ENCODE data around the gene ZNF438. TPM values are rescaled to one million over a fixed set of nuclear protein-coding genes. Genes with fewer than 3 reads are reported as not detected.
A peak's percentile ranks its signal among the peaks of the same experiment; 100 is the strongest.
"Not testable (repeated sequence)": the region's sequence is repeated elsewhere in the genome, so short reads cannot be mapped to it uniquely, and the experiment has no call there.

ZNF438 gene
- total RNA-seq, 1 donor from 2014 or later = 1.7 TPM

DNA sequence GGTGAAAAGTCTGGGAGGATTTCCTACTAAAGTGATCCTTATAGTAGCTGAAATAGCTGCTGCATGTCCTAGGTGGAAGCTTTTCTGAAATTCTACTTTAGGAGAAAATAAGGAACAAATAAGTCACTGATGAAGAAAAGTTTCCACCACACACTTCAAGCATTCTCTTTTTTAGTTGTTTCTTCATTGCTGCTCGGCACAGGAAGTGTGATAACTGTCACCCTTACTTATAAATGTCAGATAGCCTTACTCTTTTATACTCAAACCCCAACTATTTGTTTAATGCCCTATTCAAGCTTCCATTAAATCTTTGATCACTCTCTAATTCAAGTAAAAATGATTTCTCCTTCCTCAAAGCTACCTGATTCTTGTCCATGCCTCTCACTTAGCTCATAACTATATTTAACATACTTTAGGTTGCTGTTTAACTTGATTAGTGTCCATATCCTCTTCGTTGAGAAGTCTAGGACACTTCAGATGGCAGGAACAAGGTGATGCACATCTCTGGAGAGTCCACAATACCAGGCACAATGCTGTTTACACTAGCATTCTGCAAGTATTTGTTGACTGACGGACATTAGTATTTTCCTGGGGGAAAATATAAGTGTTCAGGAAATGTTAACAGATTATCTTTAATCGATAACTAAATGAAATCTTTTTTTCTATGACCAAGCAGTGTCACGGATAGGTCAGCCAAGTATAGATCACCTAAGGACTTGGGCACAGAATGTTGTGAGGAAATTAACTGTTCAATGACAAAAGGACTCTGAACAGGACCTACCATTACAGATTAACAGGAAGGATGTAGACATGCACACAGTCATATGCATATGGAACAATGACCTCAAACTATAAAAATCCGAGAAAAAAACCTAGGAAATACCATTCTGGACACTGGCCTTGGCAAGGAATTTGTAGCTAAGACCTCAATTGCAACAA lies 67.4 kb downstream of the ZNF438 start:
- Histone ChIP-seq H3K27me3 (no peaks in the 10 kb centered on the region), H3K4me3 (no peak overlapping the region), H3K27ac (peak overlapping the region in 1 of 2 donors; percentile 39), H3K4me1 (peaks cover 0 to 8% of the 10 kb centered on the region in 2 donors), H3K9me3 (no peaks in the 10 kb centered on the region), H3K36me3 (no peaks in the 10 kb centered on the region)
- TF ChIP-seq, protein P1, sequence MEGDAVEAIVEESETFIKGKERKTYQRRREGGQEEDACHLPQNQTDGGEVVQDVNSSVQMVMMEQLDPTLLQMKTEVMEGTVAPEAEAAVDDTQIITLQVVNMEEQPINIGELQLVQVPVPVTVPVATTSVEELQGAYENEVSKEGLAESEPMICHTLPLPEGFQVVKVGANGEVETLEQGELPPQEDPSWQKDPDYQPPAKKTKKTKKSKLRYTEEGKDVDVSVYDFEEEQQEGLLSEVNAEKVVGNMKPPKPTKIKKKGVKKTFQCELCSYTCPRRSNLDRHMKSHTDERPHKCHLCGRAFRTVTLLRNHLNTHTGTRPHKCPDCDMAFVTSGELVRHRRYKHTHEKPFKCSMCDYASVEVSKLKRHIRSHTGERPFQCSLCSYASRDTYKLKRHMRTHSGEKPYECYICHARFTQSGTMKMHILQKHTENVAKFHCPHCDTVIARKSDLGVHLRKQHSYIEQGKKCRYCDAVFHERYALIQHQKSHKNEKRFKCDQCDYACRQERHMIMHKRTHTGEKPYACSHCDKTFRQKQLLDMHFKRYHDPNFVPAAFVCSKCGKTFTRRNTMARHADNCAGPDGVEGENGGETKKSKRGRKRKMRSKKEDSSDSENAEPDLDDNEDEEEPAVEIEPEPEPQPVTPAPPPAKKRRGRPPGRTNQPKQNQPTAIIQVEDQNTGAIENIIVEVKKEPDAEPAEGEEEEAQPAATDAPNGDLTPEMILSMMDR (IDR thresholded peaks at IDR 0.05) = no peak
- intact Hi-C loops (cut with DNase I) = no loop called here
- no peak for DNase-seq (ENCODE audit: low spot score in 2 of 2)

GRCh38 chr10:30962522-30962921 lies 69.1 kb downstream of the ZNF438 start:
- no peak overlapping the region for H3K27ac ChIP-seq
- no peaks in the 10 kb centered on the region for H3K4me1 ChIP-seq
- TF ChIP-seq, protein P1 (IDR thresholded peaks at IDR 0.05) = no peak
- intact Hi-C loops (cut with DNase I) = no loop called here
- no peak overlapping the region for H3K4me3 ChIP-seq
- no peak for DNase-seq (ENCODE audit: low spot score in 2 of 2)
- no peaks in the 10 kb centered on the region for H3K9me3 ChIP-seq
- no peaks in the 10 kb centered on the region for H3K36me3 ChIP-seq
- H3K27me3 ChIP-seq = no peaks in the 10 kb centered on the region

- TF ChIP-seq, protein P1 (IDR thresholded peaks at IDR 0.05) = no peak
- H3K36me3 ChIP-seq = peaks cover 0 to under 1% of the 10 kb centered on the region in 2 donors
- DNase-seq (ENCODE audit: low spot score in 2 of 2) = no peak
- no peak overlapping the region for H3K4me3 ChIP-seq
- intact Hi-C loops (cut with DNase I) = no loop called here
- H3K9me3 ChIP-seq = peaks cover 0 to 3% of the 10 kb centered on the region in 2 donors
- no peaks in the 10 kb centered on the region for H3K4me1 ChIP-seq
- H3K27me3 ChIP-seq = no peaks in the 10 kb centered on the region
- H3K27ac ChIP-seq = no peak overlapping the region
Measured at GRCh38 chr10:30959836-30960210, 71.8 kb downstream of the ZNF438 start.

GRCh38 chr10:30949218-30949617 lies 82.4 kb downstream of the ZNF438 start:
- H3K4me3 ChIP-seq; H3K4me1 ChIP-seq; H3K9me3 ChIP-seq; H3K36me3 ChIP-seq; H3K27ac ChIP-seq; H3K27me3 ChIP-seq; intact Hi-C loops (cut with DNase I); DNase-seq (ENCODE audit: low spot score in 2 of 2): not testable (repeated sequence)

DNA sequence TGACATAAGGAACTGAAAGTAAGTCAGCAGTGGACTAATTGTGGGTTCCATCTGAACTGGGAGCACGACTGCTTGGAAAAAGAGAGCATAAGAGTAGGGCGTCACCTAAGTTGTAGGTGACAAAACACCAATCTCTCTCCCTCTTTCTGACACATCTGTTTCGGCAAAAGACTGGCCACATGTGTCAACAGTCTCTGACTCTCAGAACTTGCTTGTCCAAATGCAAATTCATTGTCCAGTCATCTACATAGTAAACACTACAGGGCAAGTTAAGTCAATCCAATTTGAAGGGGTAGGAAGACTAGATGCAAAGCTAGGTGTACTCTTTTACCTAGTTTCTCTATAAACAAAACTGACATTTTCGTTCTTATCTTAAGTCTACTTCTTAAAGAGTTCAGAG lies 87.7 kb downstream of the ZNF438 start:
- H3K4me1 ChIP-seq = peaks cover 3 to 17% of the 10 kb centered on the region in 2 donors
- H3K36me3 ChIP-seq = no peaks in the 10 kb centered on the region
- H3K4me3 ChIP-seq = no peak overlapping the region
- TF ChIP-seq, protein P1 (IDR thresholded peaks at IDR 0.05) = no peak
- DNase-seq (ENCODE audit: low spot score in 2 of 2) = no peak
- no peaks in the 10 kb centered on the region for H3K27me3 ChIP-seq
- H3K27ac ChIP-seq = no peak overlapping the region
- H3K9me3 ChIP-seq = no peaks in the 10 kb centered on the region
- intact Hi-C loops (cut with DNase I) = no loop called here

- TF ChIP-seq, protein P1 (IDR thresholded peaks at IDR 0.05) = no peak
- intact Hi-C loops (cut with DNase I) = no loop called here
Measured at GRCh38 chr10:30943451-30943850, 88.2 kb downstream of the ZNF438 start.

More at GRCh38 chr10:30943451-30943850, 88.2 kb downstream of the ZNF438 start:
- Histone ChIP-seq H3K9me3 (no peaks in the 10 kb centered on the region), H3K27ac (no peak overlapping the region), H3K36me3 (no peaks in the 10 kb centered on the region), H3K27me3 (no peaks in the 10 kb centered on the region), H3K4me1 (peaks cover 3 to 17% of the 10 kb centered on the region in 2 donors), H3K4me3 (no peak overlapping the region)
- DNase-seq (ENCODE audit: low spot score in 2 of 2) = no peak

All from ascending aorta (tissue), 2 donors.